Testis (tissue), 5 donors: ENCODE measurements around the gene UFL1. TPM values are rescaled to one million over a fixed set of nuclear protein-coding genes. Genes with fewer than 3 reads are reported as not detected.
"Not testable (repeated sequence)": the region's sequence is repeated elsewhere in the genome, so short reads cannot be mapped to it uniquely, and the experiment has no call there.

Experiments used
- DNase-seq: peaks from one replicate; pipeline ENCODE4 v3.0.0-alpha.2; 2019
- H3K27ac ChIP-seq, 2 donors: fragments of 200-600 bp; sonication (generic); one replicate each; pipeline ENCODE4 v1.5.1; 2019
- H3K27me3 ChIP-seq: fragments of 200-600 bp; sonication (generic); one replicate; pipeline ENCODE4 v1.5.1; 2019
- H3K36me3 ChIP-seq: fragments of 200-600 bp; sonication (generic); one replicate; pipeline ENCODE4 v1.5.1; 2017; ENCODE audit warnings: low read depth; ENCODE audit errors: missing control alignments
- H3K4me1 ChIP-seq: fragments of 200-600 bp; sonication (generic); one replicate; pipeline ENCODE4 v1.5.1; 2019
- H3K4me3 ChIP-seq, 2 donors: fragments of 200-600 bp; sonication (generic); one replicate each; pipeline ENCODE4 v1.5.1; 2017 to 2019
- H3K9me3 ChIP-seq: fragments of 200-600 bp; sonication (generic); one replicate; pipeline ENCODE4 v1.5.1; 2017
- CTCF ChIP-seq, 3 experiments: fragments of 450-650 bp in 2 of 3; fragments of 200-600 bp in 1 of 3; sonication (generic) in 1 of 3; IDR thresholded peaks; one replicate each; pipeline ENCODE4 v1.5.1; 2016 to 2019; ENCODE audit warnings: antibody characterized with exemption in 3 of 3, mild to moderate bottlenecking in 2 of 3, moderate library complexity in 1 of 3
- POLR2A ChIP-seq: fragments of 450-650 bp; IDR thresholded peaks from one replicate; pipeline ENCODE4 v1.6.1; 2017; ENCODE audit warnings: antibody characterized with exemption, mild to moderate bottlenecking, moderate library complexity
- WGBS, 2 donors: methylation state at CpG; one replicate each; pipeline ENCODE4 v1.1.5; 2018; 5-methylcytosine and 5-hydroxymethylcytosine counted together
- intact Hi-C: fragments of 100-400 bp; cut with DNase I; formaldehyde crosslinking; loops from one replicate; pipeline ENCODE4 v1.15.1; 2023; ENCODE audit warnings: low total_unique reads
- long read RNA-seq, 2 donors: transcript quantifications; one replicate each; lab custom pipeline, GENCODE V29; 2026
- polyA plus RNA-seq: library from polyadenylated mRNA; stranded (reverse); fragments of 350-450 nt; fragmentation: Illumina TruSeq; extraction: RNeasy Lipid Tissue Mini Kit (QIAGEN cat#74804); gene quantifications from one replicate; pipeline ENCODE4 v1.2.3, GENCODE V29; 2014; ENCODE audit warnings: low read depth, low replicate concordance; ENCODE audit not compliant: insufficient read depth
- total RNA-seq, 2 donors: library from RNA; depleted of rRNA; stranded (reverse); fragments of >200 nt; gene quantifications; one replicate each; pipeline ENCODE4 v1.2.3, GENCODE V29; 2016

UFL1 gene
- total RNA-seq = 10 to 100 TPM; 23.4 to 23.8 TPM
- polyA plus RNA-seq = 12.4 TPM
- long read RNA-seq, donor 1, full-length matches to known transcripts = 4 of 4 reads
- long read RNA-seq, donor 1, partial matches to known transcripts = 0 of 4 reads
- long read RNA-seq, donor 1, other reads (novel, unspliced or antisense) = 0 of 4 reads
- long read RNA-seq, donor 2, full-length matches to known transcripts = 2 of 2 reads
- long read RNA-seq, donor 2, partial matches to known transcripts = 0 of 2 reads
- long read RNA-seq, donor 2, other reads (novel, unspliced or antisense) = 0 of 2 reads

- Histone ChIP-seq H3K36me3 (no peaks in the 10 kb centered on the region), H3K27me3 (no peaks in the 10 kb centered on the region), H3K4me3 (peak within 1 kb of the TSS; percentile 85 to 96), H3K27ac (peak within 1 kb of the TSS; percentile 95 to 98), H3K4me1 (peaks cover 12% of the 10 kb centered on the region), H3K9me3 (no peaks in the 10 kb centered on the region)
- WGBS, 2 donors = 1% methylated on average over 49 to 63 of the region's 63 CpGs
- intact Hi-C loops = no loop called here
- TF ChIP-seq CTCF (IDR thresholded peaks at IDR 0.05) (peak in 1 of 3 experiments; percentile 22), POLR2A (peak; percentile 28)
- DNase-seq = peak; percentile 97
Observed at GRCh38 chr6:96521644-96522464, at the start of gene UFL1. Gene UFL1 (plus strand): TSS chr6:96521806. CDS start chr6:96521874, 68 bp downstream.

GRCh38 chr6:96472291-96472690, 49.3 kb upstream of the UFL1 start:
- H3K36me3 ChIP-seq, H3K4me1 ChIP-seq, H3K9me3 ChIP-seq, H3K27me3 ChIP-seq, intact Hi-C loops, H3K4me3 ChIP-seq, DNase-seq, H3K27ac ChIP-seq: not testable (repeated sequence)
- WGBS, 2 donors = 55 to 63% methylated on average over 2 of the region's 2 CpGs

GRCh38 chr6:96478695-96479094, 42.9 kb upstream of the UFL1 start:
- H3K4me3 ChIP-seq = no peak overlapping the region
- no peak overlapping the region for H3K27ac ChIP-seq
- TF ChIP-seq POLR2A (no peak), CTCF (IDR thresholded peaks at IDR 0.05) (no peak)
- H3K36me3 ChIP-seq = no peaks in the 10 kb centered on the region
- no peaks in the 10 kb centered on the region for H3K27me3 ChIP-seq
- H3K9me3 ChIP-seq = no peaks in the 10 kb centered on the region
- intact Hi-C loops = no loop called here
- H3K4me1 ChIP-seq = no peaks in the 10 kb centered on the region
- DNase-seq = no peak
- 73 to 88% methylated on average over 5 of the region's 5 CpGs for WGBS, 2 donors

- no peaks in the 10 kb centered on the region for H3K9me3 ChIP-seq
- no peak overlapping the region for H3K4me3 ChIP-seq
Observed at GRCh38 chr6:96491926-96492325, 29.7 kb upstream of the UFL1 start.

More at GRCh38 chr6:96491926-96492325, 29.7 kb upstream of the UFL1 start:
- Histone ChIP-seq H3K4me1 (no peaks in the 10 kb centered on the region), H3K36me3 (no peaks in the 10 kb centered on the region), H3K27me3 (no peaks in the 10 kb centered on the region), H3K27ac (no peak overlapping the region)
- intact Hi-C loops = no loop called here
- TF ChIP-seq CTCF (IDR thresholded peaks at IDR 0.05) = no peak
- no peak for TF ChIP-seq POLR2A
- 86 to 90% methylated on average over 2 of the region's 2 CpGs for WGBS, 2 donors
- DNase-seq = no peak
